ENCODE measurements around the gene TADA2A.

The TADA2A gene

GRCh38 chr17:37406635-37407461 is at the start of gene TADA2A, which contains the start of gene ACACA:
TADA2A (plus strand) TSS chr17:37406886; CDS start chr17:37411366, 4,480 bp downstream.
ACACA (minus strand) TSS chr17:37406836; CDS start chr17:37406299, 537 bp downstream.
- DNase-seq, result peak; percentile 57

- no peak for DNase-seq
Measured at GRCh38 chr17:37358098-37358829, 48.4 kb upstream of the TADA2A start.

GRCh38 chr17:37358830-37359681 is 47.6 kb upstream of the TADA2A start:
- peak; percentile 35 for DNase-seq

- DNase-seq, result no peak
Measured at GRCh38 chr17:37359682-37360188, 47.0 kb upstream of the TADA2A start.

- no peak for DNase-seq
Measured at GRCh38 chr17:37360632-37361031, 46.1 kb upstream of the TADA2A start.

GRCh38 chr17:37361543-37361942 is 45.1 kb upstream of the TADA2A start:
- DNase-seq, result no peak

GRCh38 chr17:37365589-37365988 is 41.1 kb upstream of the TADA2A start:
- no peak for DNase-seq

GRCh38 chr17:37368577-37368976 is 38.1 kb upstream of the TADA2A start:
- no peak for DNase-seq

- peak; percentile 42 for DNase-seq
Measured at GRCh38 chr17:37373530-37374159, 33.0 kb upstream of the TADA2A start.

- DNase-seq, result no peak
Measured at GRCh38 chr17:37375706-37376105, 31.0 kb upstream of the TADA2A start, which contains the start of gene C17orf78. C17orf78 (plus strand) TSS chr17:37375985; CDS start chr17:37376093, 108 bp downstream.

GRCh38 chr17:37382056-37382455 is 24.6 kb upstream of the TADA2A start:
- no peak for DNase-seq

GRCh38 chr17:37384560-37385149 is 22.0 kb upstream of the TADA2A start:
- no peak for DNase-seq

- no peak for DNase-seq
Measured at GRCh38 chr17:37385474-37385990, 21.2 kb upstream of the TADA2A start.

- no peak for DNase-seq
Measured at GRCh38 chr17:37386462-37386861, 20.2 kb upstream of the TADA2A start.

GRCh38 chr17:37388266-37388665 is 18.4 kb upstream of the TADA2A start:
- no peak for DNase-seq

GRCh38 chr17:37389160-37389559 is 17.5 kb upstream of the TADA2A start:
- DNase-seq, result no peak

GRCh38 chr17:37391146-37391545 is 15.5 kb upstream of the TADA2A start:
- no peak for DNase-seq

GRCh38 chr17:37392024-37392590 is 14.6 kb upstream of the TADA2A start:
- DNase-seq, result no peak

GRCh38 chr17:37393352-37393751 is 13.3 kb upstream of the TADA2A start:
- no peak for DNase-seq

- no peak for DNase-seq
Measured at GRCh38 chr17:37399265-37399803, 7.4 kb upstream of the TADA2A start.

GRCh38 chr17:37400505-37400904 is 6.2 kb upstream of the TADA2A start:
- no peak for DNase-seq

Measured in NCI-H2029 treated with DMSO at 0.1 percent for 48 hours (cell line).